NCI-H1694 treated with DMSO at 0.1 percent for 48 hours (cell line): Measurements from ENCODE around the gene PARP3.
A peak's percentile ranks its signal among the peaks of the same experiment; 100 is the strongest.
"Not testable (repeated sequence)": the region's sequence is repeated elsewhere in the genome, so short reads cannot be mapped to it uniquely, and the experiment has no call there.

Source experiments
- DNase-seq: peaks from one replicate; lab custom pipeline; 2025; lab: John Stamatoyannopoulos, UW

PARP3 gene

DNA sequence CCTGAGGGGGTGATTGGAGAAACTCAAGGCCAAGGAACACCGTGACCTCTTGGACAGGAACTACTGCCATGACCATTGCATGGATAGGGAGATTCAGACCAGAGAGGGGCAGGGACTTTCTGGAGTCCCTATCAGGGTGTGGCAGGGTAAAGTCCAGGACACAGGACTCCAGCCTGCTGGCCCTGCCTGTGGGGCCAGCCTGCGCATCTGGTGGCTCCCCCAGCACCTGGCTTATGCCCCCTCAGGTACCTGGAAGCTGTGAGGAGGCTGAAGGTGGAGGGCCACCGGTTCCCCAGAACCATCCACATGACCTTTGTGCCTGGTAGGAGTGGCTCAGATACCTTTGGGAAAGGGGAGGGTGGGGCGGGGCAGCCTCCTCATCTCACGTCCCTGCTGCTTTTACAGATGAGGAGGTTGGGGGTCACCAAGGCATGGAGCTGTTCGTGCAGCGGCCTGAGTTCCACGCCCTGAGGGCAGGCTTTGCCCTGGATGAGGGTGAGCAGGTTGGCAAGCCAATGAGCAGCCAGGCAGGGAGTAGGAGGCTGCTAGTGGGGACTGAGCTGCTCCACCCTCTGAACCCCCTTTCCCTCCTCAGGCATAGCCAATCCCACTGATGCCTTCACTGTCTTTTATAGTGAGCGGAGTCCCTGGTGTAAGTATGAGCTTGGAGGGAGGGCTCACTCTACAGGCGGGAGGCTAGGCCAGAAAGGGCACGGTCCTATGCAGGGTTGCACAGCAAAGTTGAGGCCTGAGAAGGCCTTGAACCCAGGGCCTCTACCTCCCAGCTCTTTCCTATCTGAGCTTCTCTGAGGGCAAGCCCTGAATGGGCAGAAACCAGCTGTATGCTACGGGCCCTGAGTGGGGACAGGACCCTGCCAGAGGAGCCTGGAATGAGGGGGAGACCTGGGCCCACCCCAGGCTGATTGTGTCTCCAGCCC lies 44.1 kb downstream of the PARP3 start:
- no peak for DNase-seq

DNA sequence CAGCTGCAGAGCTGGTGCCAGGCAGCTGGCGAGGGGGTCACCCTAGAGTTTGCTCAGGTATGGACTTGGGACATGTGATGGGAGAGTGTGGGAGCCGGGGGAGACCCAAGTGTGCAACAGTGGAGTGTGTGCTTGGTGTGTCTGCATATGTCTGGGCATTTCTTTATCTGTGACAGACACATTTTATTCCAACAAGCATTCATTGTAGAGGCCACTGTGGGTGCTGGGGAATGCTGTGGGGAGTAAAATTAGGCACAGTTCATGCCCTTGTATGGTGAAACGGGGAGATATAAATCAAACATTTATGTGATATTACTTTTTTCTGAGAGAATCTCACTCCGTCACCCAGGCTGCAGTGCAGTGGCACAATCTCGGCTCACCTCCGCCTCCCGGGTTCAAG lies 45.4 kb downstream of the PARP3 start:
- no peak for DNase-seq

DNA sequence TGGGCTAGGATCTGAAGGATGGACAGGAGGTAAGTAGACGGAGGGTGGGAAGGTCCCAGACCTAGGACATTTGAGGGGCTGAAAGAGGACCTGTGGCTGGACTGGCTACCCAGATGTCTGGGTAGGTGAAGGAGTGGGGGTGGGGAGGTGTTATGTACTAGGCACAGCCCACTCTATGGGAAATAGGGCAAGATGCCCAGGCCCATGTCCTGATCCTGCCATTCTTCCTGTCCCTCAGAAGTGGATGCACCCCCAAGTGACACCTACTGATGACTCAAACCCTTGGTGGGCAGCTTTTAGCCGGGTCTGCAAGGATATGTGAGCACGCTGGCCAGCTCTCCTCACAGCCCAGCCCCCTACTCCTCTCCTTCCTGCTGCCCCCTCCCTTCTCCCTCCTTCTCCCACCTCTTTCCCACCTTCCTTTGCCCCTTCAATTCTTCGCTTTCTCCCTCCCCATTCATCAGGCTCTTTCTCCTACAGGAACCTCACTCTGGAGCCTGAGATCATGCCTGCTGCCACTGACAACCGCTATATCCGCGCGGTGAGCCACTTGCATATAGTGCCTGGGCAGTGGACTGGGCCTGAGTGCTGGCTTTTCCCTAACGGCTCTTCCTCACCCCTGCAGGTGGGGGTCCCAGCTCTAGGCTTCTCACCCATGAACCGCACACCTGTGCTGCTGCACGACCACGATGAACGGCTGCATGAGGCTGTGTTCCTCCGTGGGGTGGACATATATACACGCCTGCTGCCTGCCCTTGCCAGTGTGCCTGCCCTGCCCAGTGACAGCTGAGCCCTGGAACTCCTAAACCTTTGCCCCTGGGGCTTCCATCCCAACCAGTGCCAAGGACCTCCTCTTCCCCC lies 46.4 kb downstream of the PARP3 start:
- no peak for DNase-seq

DNA sequence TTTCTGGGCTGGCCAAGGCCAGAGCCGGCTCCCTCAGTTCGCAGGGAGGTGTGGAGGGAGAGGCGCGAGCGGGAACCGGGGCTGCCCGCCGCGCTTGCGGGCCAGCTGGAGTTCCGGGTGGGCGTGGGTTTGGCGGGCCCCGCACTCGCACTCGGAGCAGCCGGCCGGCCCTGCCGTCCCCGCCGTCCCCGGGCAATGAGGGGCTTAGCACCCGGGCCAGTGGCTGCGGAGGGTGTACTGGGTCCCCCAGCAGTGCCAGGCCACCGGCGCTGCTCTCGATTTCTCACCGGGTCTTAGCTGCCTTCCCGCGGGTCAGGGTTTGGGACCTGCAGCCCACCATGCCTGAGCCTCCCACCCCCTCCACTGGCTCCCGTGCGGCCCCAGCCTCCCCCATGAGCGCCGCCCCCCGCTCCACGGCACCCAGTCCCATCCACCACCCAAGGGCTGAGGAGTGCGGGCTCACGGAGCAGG lies 48.4 kb downstream of the PARP3 start:
- not testable (repeated sequence) for DNase-seq

DNA sequence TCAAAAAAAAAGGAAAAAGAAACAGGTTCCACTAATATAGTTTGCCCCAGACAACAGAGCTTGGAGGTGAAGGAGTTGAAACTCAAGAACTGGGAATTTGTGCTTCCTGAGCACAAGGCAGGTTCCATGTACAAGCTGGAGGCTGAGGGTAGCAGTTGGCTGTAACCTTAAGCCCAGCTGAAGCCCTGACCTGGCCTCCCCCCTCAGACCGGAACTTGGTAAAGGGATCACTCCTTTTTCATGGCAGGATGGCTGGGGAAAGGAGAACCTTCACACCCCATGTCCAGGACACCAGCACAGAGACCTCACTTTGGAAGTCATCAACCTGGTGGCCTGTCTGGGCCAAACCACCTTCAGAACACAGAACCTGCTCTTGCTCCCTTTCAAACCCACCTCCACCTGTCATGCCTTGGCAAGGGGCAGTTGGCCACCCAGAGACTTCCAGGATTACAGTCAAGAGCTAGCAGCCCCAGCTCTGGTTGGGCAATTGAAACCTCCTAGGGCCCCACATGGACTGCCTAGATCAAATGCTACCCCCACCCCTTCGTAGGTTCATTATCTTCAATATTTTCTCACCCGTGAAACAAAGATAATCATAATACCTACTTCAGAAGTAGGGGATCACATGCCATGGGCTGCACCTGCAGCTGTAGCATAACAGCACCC lies 50.0 kb downstream of the PARP3 start:
- DNase-seq = no peak

DNA sequence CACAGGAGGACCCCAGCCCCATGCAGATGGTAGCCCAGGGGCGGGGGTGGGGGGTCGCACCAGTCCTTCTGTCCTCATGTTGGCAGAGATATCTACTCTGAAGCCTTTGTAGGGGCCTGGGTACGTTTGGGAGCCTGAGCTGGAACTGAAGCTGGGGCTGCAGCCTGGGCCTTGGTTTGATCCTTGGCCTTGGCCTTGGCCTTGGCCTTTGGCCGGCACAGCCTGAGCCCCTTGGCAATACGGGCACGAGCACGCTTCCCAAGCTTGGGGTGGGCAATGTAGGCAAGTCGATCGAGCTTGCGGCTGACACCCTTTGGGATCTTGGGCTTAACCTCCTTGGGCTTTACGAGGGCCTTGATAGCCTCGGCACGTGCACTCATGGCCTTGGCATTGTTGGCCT lies 51.5 kb downstream of the PARP3 start:
- not testable (repeated sequence) for DNase-seq

DNA sequence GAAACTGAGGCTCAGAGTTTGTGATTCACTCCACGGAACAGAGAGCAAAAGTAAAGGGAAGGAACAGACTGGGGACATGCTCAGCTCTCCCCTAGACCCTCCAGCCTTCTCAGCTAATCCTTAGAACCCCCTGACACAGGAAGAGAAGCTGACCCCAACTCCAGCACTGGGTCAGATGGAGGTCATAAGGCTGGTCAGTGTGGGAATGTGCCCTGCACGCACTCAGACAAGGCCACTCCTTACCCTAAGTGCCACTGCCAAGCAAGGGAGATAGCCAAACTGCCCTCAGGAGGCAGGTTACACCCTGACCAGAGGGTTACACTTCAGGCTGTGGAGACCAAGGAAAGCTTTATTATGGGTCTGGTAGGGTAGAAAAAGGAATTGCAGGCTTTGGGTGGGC lies 52.4 kb downstream of the PARP3 start:
- no peak for DNase-seq

DNA sequence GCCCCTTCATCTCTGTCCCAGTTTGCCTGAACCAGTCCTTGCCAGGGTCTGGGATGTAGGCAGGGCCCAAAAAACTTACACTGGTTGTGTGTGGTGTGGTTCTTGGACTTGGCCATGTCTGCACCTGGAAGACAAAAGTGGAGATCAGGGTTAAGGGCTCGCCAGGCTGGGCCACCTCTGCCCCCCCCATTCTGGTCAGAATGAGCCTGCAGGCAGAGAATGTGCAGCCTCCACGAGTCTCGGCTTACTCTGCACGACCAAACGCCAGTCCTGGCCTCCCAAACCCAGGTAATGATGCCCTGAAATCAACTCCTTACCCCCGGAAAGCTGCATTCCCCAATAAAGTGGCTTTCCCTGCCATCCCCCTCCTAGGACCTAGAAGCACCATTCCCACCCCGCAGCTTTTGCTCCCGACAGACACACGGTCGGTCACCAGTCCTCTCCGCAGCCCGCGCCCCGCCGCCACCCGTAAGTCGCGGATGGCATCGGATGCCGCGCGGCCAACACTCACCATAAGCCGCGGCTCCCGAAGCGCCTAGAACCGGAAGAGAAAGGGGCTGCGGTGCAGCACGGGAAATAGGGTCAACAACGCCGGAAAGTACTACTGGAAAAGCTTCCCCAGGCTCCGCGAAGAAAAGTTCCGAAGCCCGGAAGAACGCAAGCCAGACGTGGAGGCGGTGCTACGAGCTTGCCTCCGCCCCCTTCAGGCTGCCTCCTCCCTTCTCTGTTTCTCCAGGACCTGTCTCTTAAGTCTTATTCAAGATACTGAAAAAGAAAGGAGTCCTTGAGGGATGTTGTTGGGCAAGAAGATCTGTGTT lies 53.4 kb downstream of the PARP3 start, which contains the start of gene RPL29:
Gene RPL29 (minus strand): TSS at position 550 of the 818 bp plus-strand sequence. CDS start 434 bp downstream, at position 116.
- peak; percentile 68 for DNase-seq

DNA sequence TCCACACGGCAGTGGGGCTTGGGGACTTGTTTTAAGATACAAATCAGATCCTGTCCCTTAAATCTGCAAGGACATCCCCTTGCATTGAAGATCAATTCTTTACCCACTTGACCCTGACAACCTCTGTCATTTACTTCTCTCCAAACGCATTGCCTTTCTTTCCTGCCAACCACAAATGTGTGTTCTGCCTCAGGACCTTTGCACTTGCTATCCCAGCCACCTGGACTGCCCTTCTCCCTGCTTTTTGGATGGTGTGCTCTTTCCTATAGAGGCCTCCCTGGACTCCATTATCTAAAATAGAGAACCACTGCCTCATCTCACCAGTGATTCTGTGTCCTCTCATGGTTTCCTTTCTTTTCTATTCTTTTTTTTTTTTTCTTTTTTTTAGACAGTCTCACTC lies 55.0 kb downstream of the PARP3 start:
- DNase-seq = no peak

DNA sequence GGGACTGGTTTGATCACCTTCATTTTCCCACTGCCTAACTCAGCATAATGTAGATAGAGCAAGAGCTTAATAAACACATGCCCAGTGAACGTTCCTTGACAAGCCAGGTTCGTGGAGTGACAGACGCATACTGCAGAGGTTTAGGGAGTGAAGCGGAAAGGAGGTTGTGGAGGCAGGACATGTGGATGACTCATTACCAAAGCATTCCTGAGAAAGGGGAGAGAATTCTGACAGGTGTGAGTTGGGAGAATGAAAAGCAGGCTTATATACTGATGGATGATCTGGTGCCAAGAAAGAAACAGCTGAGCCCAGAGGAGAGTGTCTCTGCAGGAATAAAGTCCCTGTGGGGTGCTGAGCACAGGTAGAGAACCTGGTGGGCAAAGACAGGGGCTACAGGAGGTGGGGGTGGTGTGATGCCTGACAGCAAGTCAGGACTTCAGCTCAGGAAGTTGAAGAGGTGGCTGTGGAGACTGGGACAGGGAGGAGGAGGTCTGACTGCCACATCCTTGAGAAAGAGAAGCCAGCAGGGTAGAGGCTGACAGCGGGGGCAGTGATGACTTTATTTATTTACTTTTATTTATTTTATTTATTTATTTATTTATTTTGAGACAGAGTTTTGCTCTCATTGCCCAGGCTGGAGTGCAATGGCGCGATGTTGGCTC lies 55.9 kb downstream of the PARP3 start:
- DNase-seq = no peak
